Astrocyte (in vitro differentiated cells and primary cell): ENCODE results near the gene BCAN.

ENCODE experiments used
- EZH2 ChIP-seq: IDR thresholded peaks from 2 replicates; pipeline ENCODE4 v1.6.1; 2012; ENCODE audit warnings: mild to moderate bottlenecking, low read length, inconsistent platforms; ENCODE audit not compliant: insufficient read depth
- TF ChIP-seq, protein P1 (sequence below): IDR thresholded peaks from 2 replicates; pipeline ENCODE4 v1.5.1; 2011; ENCODE audit warnings: low read depth, mild to moderate bottlenecking, inconsistent platforms, low read length, moderate library complexity; ENCODE audit not compliant: insufficient read depth

GRCh38 chr1:156612666-156613065 lies 29.3 kb upstream of the BCAN start:
- TF ChIP-seq, protein P1, sequence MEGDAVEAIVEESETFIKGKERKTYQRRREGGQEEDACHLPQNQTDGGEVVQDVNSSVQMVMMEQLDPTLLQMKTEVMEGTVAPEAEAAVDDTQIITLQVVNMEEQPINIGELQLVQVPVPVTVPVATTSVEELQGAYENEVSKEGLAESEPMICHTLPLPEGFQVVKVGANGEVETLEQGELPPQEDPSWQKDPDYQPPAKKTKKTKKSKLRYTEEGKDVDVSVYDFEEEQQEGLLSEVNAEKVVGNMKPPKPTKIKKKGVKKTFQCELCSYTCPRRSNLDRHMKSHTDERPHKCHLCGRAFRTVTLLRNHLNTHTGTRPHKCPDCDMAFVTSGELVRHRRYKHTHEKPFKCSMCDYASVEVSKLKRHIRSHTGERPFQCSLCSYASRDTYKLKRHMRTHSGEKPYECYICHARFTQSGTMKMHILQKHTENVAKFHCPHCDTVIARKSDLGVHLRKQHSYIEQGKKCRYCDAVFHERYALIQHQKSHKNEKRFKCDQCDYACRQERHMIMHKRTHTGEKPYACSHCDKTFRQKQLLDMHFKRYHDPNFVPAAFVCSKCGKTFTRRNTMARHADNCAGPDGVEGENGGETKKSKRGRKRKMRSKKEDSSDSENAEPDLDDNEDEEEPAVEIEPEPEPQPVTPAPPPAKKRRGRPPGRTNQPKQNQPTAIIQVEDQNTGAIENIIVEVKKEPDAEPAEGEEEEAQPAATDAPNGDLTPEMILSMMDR: no peak
- no peak for TF ChIP-seq EZH2
